GM12874 (cell line): ENCODE results near the gene TNFAIP2.

Source experiments
- TF ChIP-seq, protein P1 (sequence below): IDR thresholded peaks from 2 replicates; pipeline ENCODE4 v1.5.1; 2011; ENCODE audit warnings: low read depth, mild to moderate bottlenecking, control low read depth, low read length, moderate library complexity; ENCODE audit not compliant: insufficient read depth

The TNFAIP2 gene

DNA sequence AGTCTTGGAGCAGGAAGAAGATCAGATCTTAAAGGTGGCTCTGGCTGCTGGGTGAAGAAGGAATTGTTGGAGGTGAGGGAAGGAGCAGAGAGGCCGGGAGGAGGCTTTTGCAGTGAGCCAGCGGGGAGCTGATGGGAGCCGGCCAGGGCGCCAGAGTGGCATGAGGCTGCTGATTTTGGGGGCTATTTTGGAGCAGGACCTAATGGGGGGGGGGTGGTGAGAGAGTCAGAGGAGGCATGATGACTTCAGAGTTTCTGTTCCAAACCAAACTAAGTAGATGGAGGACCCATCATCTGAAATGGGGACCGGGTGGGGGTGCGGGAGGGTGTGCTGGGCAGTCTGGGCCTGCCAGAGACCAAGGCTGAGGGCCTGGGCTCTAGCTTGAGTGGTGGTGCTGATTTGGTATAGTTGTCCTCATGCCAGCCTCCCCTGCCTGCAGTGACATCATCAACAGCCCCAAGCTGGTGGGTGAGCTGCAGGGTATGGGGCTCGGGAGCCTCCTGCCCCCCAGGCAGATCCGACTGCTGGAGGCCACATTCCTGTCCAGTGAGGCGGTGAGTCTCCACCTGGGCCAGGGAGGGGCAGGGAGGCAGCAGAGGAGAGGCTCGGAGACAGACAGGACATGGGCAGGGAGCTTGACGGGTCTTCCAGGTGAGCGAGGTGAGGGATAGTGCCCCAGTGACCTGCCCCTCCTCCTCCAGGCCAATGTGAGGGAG is 6.2 kb downstream of the TNFAIP2 start:
- TF ChIP-seq, protein P1, sequence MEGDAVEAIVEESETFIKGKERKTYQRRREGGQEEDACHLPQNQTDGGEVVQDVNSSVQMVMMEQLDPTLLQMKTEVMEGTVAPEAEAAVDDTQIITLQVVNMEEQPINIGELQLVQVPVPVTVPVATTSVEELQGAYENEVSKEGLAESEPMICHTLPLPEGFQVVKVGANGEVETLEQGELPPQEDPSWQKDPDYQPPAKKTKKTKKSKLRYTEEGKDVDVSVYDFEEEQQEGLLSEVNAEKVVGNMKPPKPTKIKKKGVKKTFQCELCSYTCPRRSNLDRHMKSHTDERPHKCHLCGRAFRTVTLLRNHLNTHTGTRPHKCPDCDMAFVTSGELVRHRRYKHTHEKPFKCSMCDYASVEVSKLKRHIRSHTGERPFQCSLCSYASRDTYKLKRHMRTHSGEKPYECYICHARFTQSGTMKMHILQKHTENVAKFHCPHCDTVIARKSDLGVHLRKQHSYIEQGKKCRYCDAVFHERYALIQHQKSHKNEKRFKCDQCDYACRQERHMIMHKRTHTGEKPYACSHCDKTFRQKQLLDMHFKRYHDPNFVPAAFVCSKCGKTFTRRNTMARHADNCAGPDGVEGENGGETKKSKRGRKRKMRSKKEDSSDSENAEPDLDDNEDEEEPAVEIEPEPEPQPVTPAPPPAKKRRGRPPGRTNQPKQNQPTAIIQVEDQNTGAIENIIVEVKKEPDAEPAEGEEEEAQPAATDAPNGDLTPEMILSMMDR: no peak

DNA sequence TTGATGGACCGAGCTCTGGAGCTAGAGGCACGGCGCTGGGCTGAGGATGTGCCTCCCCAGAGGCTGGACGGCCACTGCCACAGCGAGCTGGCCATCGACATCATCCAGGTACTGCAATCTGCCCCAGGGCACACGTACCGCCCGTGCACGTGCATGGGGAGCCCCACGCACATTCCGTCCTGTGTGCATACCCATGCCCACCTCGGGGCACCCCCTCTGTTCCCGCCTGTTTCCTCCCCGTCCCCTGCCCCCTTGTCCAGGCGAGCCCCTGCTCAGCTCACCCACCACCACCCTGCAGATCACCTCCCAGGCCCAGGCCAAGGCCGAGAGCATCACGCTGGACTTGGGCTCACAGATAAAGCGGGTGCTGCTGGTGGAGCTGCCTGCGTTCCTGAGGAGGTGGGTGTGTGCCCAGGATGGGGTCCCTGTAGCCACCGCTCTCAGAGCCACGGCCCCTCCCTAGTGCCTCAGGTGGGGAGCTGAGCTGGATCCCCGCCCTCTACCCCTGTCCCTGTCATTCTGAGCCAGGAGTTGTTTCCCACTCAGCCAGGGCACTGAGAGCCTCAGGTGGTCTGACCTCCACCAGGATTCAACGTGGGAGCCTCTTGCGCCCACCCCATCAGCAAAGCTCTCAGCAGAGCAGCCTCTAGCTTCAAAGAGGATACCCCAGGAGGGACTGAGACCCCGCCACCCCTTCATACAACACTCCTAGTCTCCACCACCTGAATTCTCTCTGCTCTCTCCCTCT is 6.9 kb downstream of the TNFAIP2 start:
- TF ChIP-seq, protein P1: no peak

DNA sequence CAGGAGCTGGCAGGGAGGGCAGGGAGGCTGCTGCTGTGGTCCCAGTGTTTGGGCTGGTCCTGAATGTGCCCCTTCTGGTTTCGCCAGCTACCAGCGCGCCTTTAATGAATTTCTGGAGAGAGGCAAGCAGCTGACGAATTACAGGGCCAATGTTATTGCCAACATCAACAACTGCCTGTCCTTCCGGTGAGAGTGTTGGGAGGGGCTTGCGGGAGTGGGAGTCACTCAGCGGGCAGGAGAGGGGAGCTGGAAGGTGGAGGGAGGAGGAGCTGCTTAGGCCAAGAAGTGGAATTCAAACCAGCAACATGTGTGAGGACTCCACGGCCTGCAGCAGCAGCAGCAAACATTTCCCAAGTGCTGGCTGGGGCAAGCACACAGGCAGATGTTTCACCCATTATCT is 7.7 kb downstream of the TNFAIP2 start:
- TF ChIP-seq, protein P1: no peak

- TF ChIP-seq, protein P1: no peak
Measured at GRCh38 chr14:103131580-103131979, 8.3 kb downstream of the TNFAIP2 start.

GRCh38 chr14:103132381-103133209 is 9.3 kb downstream of the TNFAIP2 start:
- TF ChIP-seq, protein P1: no peak

- TF ChIP-seq, protein P1: no peak
Measured at GRCh38 chr14:103133210-103134140, 10.2 kb downstream of the TNFAIP2 start.

DNA sequence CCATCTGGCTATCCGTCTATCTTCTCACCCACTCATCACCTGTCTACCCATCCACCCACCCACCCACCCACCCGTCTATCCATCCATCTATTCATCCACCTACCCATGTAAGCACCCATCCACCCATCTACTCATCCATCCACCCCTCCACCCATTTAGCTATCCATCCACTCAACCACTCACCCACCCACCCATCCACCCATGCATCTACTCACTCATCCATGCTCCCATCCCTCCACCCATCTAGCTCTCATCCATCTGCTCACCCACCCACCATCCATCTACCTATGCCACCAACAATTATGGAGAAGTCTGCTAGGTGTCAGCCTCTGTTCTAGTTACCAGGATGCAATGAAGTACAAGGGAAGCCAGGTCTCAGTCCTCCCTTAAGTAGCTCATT is 11.1 kb downstream of the TNFAIP2 start:
- TF ChIP-seq, protein P1: no peak
